Stimulated activated CD8-positive, alpha-beta memory T cell treated with anti-CD3 and anti-CD28 coated beads, Interleukin-12 subunit alpha, Interleukin-12 subunit beta, amount 100 ng/mL, for 24 hours (primary cell): ENCODE measurements around the gene SLC22A13.
"Not testable (repeated sequence)": the region's sequence is repeated elsewhere in the genome, so short reads cannot be mapped to it uniquely, and the experiment has no call there.

ENCODE experiments used
- DNase-seq: peaks from one replicate; pipeline ENCODE4 v3.0.0-alpha.2; 2020; ENCODE audit errors: extremely low read depth

Gene SLC22A13

GRCh38 chr3:38265604-38266307 is at the start of gene SLC22A13:
Gene SLC22A13, plus strand, starts transcription at chr3:38265812. Its CDS starts 49 bp downstream, at chr3:38265861.
- no peak for DNase-seq

GRCh38 chr3:38219609-38220197 is 45.9 kb upstream of the SLC22A13 start:
- no peak for DNase-seq

GRCh38 chr3:38221005-38221404 is 44.6 kb upstream of the SLC22A13 start:
- no peak for DNase-seq

GRCh38 chr3:38222032-38222634 is 43.5 kb upstream of the SLC22A13 start:
- DNase-seq: no peak

GRCh38 chr3:38224357-38224756 is 41.3 kb upstream of the SLC22A13 start:
- DNase-seq: no peak

- DNase-seq: no peak
These were observed 39.3 kb upstream of the SLC22A13 start for GRCh38 chr3:38226273-38226672.

- no peak for DNase-seq
These were observed 37.6 kb upstream of the SLC22A13 start for GRCh38 chr3:38227989-38228388.

GRCh38 chr3:38229036-38229435 is 36.6 kb upstream of the SLC22A13 start:
- DNase-seq: no peak

- DNase-seq: no peak
These were observed 32.9 kb upstream of the SLC22A13 start for GRCh38 chr3:38232701-38233100.

GRCh38 chr3:38235466-38235865 is 30.1 kb upstream of the SLC22A13 start:
- DNase-seq: no peak

- no peak for DNase-seq
These were observed 27.1 kb upstream of the SLC22A13 start for GRCh38 chr3:38238416-38239008.

GRCh38 chr3:38242812-38243211 is 22.8 kb upstream of the SLC22A13 start:
- not testable (repeated sequence) for DNase-seq

GRCh38 chr3:38245930-38246329 is 19.7 kb upstream of the SLC22A13 start:
- DNase-seq: no peak

- no peak for DNase-seq
These were observed 18.1 kb upstream of the SLC22A13 start for GRCh38 chr3:38247366-38248035.

- no peak for DNase-seq
These were observed 15.4 kb upstream of the SLC22A13 start for GRCh38 chr3:38250198-38250597.

GRCh38 chr3:38251197-38251596 is 14.4 kb upstream of the SLC22A13 start:
- no peak for DNase-seq

GRCh38 chr3:38253704-38254103 is 11.9 kb upstream of the SLC22A13 start:
- DNase-seq: no peak

GRCh38 chr3:38254872-38255271 is 10.7 kb upstream of the SLC22A13 start:
- DNase-seq: no peak

- DNase-seq: no peak
These were observed 10.0 kb upstream of the SLC22A13 start for GRCh38 chr3:38255627-38256026.

- no peak for DNase-seq
These were observed 8.0 kb upstream of the SLC22A13 start for GRCh38 chr3:38257583-38257982.

- DNase-seq: no peak
These were observed 5.1 kb upstream of the SLC22A13 start for GRCh38 chr3:38260474-38260873.

- DNase-seq: no peak
These were observed 1.2 kb upstream of the SLC22A13 start for GRCh38 chr3:38264353-38264771.
